ENCODE data around the gene CELSR2. TPM values are rescaled to one million over a fixed set of nuclear protein-coding genes. Genes with fewer than 3 reads are reported as not detected.

The CELSR2 gene
- total RNA-seq, 1 experiment from 2014 or later = 6.9 TPM

DNA sequence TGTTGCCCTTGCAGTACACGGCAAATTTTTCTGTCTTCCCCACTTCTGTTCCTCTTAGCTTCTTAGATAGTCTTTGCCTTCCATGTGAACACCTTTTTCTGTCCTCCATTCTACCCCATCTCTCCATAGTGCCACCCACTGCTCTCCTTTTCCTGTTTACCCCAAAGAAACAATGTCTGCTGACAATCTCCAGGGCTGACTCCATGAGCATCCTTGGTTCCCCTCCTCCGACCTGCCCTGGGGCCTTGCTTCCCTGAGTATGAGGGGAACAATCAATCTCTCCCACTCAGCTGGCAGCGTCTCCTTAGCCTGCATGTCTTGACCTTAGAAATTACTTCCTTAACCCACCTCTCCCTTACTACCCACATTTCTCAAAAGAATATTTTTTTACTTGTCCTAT is 69.8 kb downstream of the CELSR2 start:
- intact Hi-C loops (cut with micrococcal nuclease) = no loop called here
- no TSS peak for BruUV-seq (replicated peaks)

DNA sequence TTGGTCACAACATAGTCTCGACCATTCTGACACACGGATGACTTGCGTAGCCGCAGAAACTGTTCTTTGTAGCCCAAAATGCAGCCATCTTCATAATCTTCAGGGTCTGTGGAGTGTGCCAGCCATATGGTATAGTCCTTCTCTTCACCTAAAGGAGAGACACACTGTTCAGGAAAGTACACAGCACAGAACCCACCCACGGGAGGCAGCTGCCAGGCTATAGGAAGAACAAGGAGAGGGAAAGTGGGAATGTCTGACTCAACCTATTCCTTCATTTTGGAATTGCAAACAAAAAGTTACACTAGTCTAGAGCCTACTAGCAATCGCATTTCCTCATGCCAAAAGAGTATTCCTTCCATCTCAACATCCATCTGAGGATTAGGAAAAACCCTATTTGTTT is 73.6 kb downstream of the CELSR2 start:
- Mint-ChIP-seq H3K27ac (ENCODE audit: low read depth, unreplicated experiment) (no peak overlapping the region), H3K4me1 (ENCODE audit: insufficient read depth, unreplicated experiment) (no peaks in the 10 kb centered on the region), H3K9me3 (ENCODE audit: unreplicated experiment) (no peaks in the 10 kb centered on the region), H3K36me3 (ENCODE audit: insufficient read depth, unreplicated experiment) (peaks cover 31% of the 10 kb centered on the region), H3K4me3 (ENCODE audit: unreplicated experiment) (no peak overlapping the region), H3K27me3 (ENCODE audit: insufficient read depth, unreplicated experiment) (no peaks in the 10 kb centered on the region)
- CTCF ChIA-PET = interaction anchor here (0.9 to 1.0 kb wide), 2 partner anchors 16 to 73 kb away, joined by 3 read pairs; no protein-coding TSS in a partner anchor
- TF ChIP-seq, protein P1, sequence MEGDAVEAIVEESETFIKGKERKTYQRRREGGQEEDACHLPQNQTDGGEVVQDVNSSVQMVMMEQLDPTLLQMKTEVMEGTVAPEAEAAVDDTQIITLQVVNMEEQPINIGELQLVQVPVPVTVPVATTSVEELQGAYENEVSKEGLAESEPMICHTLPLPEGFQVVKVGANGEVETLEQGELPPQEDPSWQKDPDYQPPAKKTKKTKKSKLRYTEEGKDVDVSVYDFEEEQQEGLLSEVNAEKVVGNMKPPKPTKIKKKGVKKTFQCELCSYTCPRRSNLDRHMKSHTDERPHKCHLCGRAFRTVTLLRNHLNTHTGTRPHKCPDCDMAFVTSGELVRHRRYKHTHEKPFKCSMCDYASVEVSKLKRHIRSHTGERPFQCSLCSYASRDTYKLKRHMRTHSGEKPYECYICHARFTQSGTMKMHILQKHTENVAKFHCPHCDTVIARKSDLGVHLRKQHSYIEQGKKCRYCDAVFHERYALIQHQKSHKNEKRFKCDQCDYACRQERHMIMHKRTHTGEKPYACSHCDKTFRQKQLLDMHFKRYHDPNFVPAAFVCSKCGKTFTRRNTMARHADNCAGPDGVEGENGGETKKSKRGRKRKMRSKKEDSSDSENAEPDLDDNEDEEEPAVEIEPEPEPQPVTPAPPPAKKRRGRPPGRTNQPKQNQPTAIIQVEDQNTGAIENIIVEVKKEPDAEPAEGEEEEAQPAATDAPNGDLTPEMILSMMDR (IDR thresholded peaks at IDR 0.05; ENCODE audit: unreplicated experiment) = no peak
- BruUV-seq (replicated peaks) = no TSS peak
- POLR2A ChIA-PET = no interaction called here
- intact Hi-C loops (cut with micrococcal nuclease) = no loop called here
- no peak for DNase-seq (ENCODE audit: unreplicated experiment)

More for the DNA sequence above, 69.8 kb downstream of the CELSR2 start:
- H3K4me1 Mint-ChIP-seq (ENCODE audit: insufficient read depth, unreplicated experiment) = no peaks in the 10 kb centered on the region
- H3K27ac Mint-ChIP-seq (ENCODE audit: low read depth, unreplicated experiment) = no peak overlapping the region
- DNase-seq (ENCODE audit: unreplicated experiment) = no peak
- TF ChIP-seq, protein P1 (IDR thresholded peaks at IDR 0.05; ENCODE audit: unreplicated experiment) = no peak
- ChIA-PET POLR2A (no interaction called here), CTCF (interaction anchor here (0.9 to 1.2 kb wide), 2 partner anchors 52 to 229 kb away, joined by 3 to 5 read pairs; partner anchors contain the start of gene GNAI3)
- no peaks in the 10 kb centered on the region for H3K9me3 Mint-ChIP-seq (ENCODE audit: unreplicated experiment)
- peaks cover 13% of the 10 kb centered on the region for H3K36me3 Mint-ChIP-seq (ENCODE audit: insufficient read depth, unreplicated experiment)
- H3K27me3 Mint-ChIP-seq (ENCODE audit: insufficient read depth, unreplicated experiment) = no peaks in the 10 kb centered on the region
- H3K4me3 Mint-ChIP-seq (ENCODE audit: unreplicated experiment) = no peak overlapping the region

Other genes with a start within 250 kb of the CELSR2 start
- 16.1 and 17.8 TPM in 2 replicates for gene WDR47, start 207.4 kb upstream of the CELSR2 start, total RNA-seq (2022)
- 76.7 and 88.2 TPM in 2 replicates for gene TAF13, start 173.5 kb upstream of the CELSR2 start, total RNA-seq (2022)
- 30.2 and 34.3 TPM in 2 replicates for gene TMEM167B, start 158.8 kb upstream of the CELSR2 start, total RNA-seq (2022)
- gene ELAPOR1, start 135.4 kb upstream of the CELSR2 start, total RNA-seq (2022) = 0.22 and 0.58 TPM in 2 replicates
- gene SARS1, start 35.6 kb upstream of the CELSR2 start, total RNA-seq (2022) = 381 and 492 TPM in 2 replicates
- gene PSRC1, start 33.6 kb downstream of the CELSR2 start, total RNA-seq (2022) = 13.0 and 19.4 TPM in 2 replicates
- gene MYBPHL, start 57.5 kb downstream of the CELSR2 start, total RNA-seq (2022) = 1.1 TPM in 1 of 2 replicates, not detected in the other
- gene SORT1, start 148.4 kb downstream of the CELSR2 start, total RNA-seq (2022) = 13.3 TPM in 2 replicates
- 109 and 113 TPM in 2 replicates for gene PSMA5, start 176.9 kb downstream of the CELSR2 start, total RNA-seq (2022)
- not detected in 2 replicates for gene SYPL2, start 217.0 kb downstream of the CELSR2 start, total RNA-seq (2022)
- 3.8 and 7.3 TPM in 2 replicates for gene ATXN7L2, start 234.4 kb downstream of the CELSR2 start, total RNA-seq (2022)
- gene CYB561D1, start 244.6 kb downstream of the CELSR2 start, total RNA-seq (2022) = 6.9 and 7.8 TPM in 2 replicates